Calu3 (cell line): Measurements from ENCODE around the gene CTF1. TPM values are rescaled to one million over a fixed set of nuclear protein-coding genes. Genes with fewer than 3 reads are reported as not detected.
A peak's percentile ranks its signal among the peaks of the same experiment; 100 is the strongest.

Experiments
- BruUV-seq: library from RNA; stranded (reverse); fragments of 400-500 nt; replicated peaks from 2 replicates; lab custom pipeline; 2021; lab: Mats Ljungman, UMichigan
- CTCF ChIA-PET: fragments of 300-600 bp; sonication (Branson Sonifier 250); formaldehyde crosslinking; loops from one replicate; lab custom pipeline; 2022; ENCODE audit warnings: antibody characterized with exemption; lab: Charles Lee
- DNase-seq: peaks from one replicate; pipeline ENCODE4 v3.0.0; 2022
- H3K27ac Mint-ChIP-seq: one replicate; pipeline ENCODE4 v1.8.0; 2022; ENCODE audit warnings: mixed read lengths; ENCODE audit not compliant: unreplicated experiment
- H3K27me3 Mint-ChIP-seq: one replicate; pipeline ENCODE4 v1.8.0; 2022; ENCODE audit warnings: mixed read lengths; ENCODE audit not compliant: unreplicated experiment
- H3K36me3 Mint-ChIP-seq: one replicate; pipeline ENCODE4 v1.8.0; 2022; ENCODE audit warnings: mild to moderate bottlenecking, moderate library complexity, mixed read lengths; ENCODE audit not compliant: insufficient read depth, unreplicated experiment
- H3K4me1 Mint-ChIP-seq: one replicate; pipeline ENCODE4 v1.8.0; 2022; ENCODE audit warnings: mild to moderate bottlenecking, low read depth, mixed read lengths; ENCODE audit not compliant: unreplicated experiment
- H3K4me3 Mint-ChIP-seq: one replicate; pipeline ENCODE4 v1.8.0; 2022; ENCODE audit warnings: mild to moderate bottlenecking, low read depth, moderate library complexity, mixed read lengths; ENCODE audit not compliant: unreplicated experiment
- H3K9me3 Mint-ChIP-seq: one replicate; pipeline ENCODE4 v1.8.0; 2022; ENCODE audit warnings: low read depth, mixed read lengths; ENCODE audit not compliant: unreplicated experiment
- CTCF ChIP-seq: fragments of 200-600 bp; IDR thresholded peaks from one replicate; pipeline ENCODE4 v1.8.0; 2022; ENCODE audit warnings: antibody characterized with exemption; ENCODE audit not compliant: unreplicated experiment
- intact Hi-C: fragments of 100-400 bp; cut with micrococcal nuclease; formaldehyde crosslinking; loops from one replicate; pipeline ENCODE4 v1.10.0; 2022; ENCODE audit not compliant: unreplicated experiment
- total RNA-seq: library from RNA; stranded (reverse); gene quantifications from 2 replicates; pipeline ENCODE4 v1.2.3, GENCODE V29; 2022

CTF1 gene
- total RNA-seq, 1 experiment from 2014 or later, result 1.9 TPM

- BruUV-seq, result no TSS peak
- H3K4me3 Mint-ChIP-seq, result peak overlapping the region; percentile 75
- H3K4me1 Mint-ChIP-seq, result peaks cover 42% of the 10 kb centered on the region
- DNase-seq, result no peak
- peaks cover 62% of the 10 kb centered on the region for H3K36me3 Mint-ChIP-seq
- CTCF ChIA-PET, result no interaction called here
- no peaks in the 10 kb centered on the region for H3K27me3 Mint-ChIP-seq
- intact Hi-C loops, result no loop called here
- TF ChIP-seq CTCF, result no peak
- peak overlapping the region; percentile 46 for H3K27ac Mint-ChIP-seq
- H3K9me3 Mint-ChIP-seq, result no peaks in the 10 kb centered on the region
Observed at GRCh38 chr16:30893417-30893743, 3.0 kb upstream of the CTF1 start.

GRCh38 chr16:30893744-30894539 lies 2.5 kb upstream of the CTF1 start, which contains the start of gene BCL7C:
Gene BCL7C, minus strand, starts transcription at chr16:30894077. Its CDS starts 133 bp downstream, at chr16:30893944.
- DNase-seq, result peak; percentile 98
- Mint-ChIP-seq H3K27ac (peak within 1 kb of the TSS; percentile 46), H3K9me3 (no peaks in the 10 kb centered on the region), H3K36me3 (peaks cover 57% of the 10 kb centered on the region), H3K27me3 (no peaks in the 10 kb centered on the region), H3K4me1 (peaks cover 42% of the 10 kb centered on the region), H3K4me3 (peak within 1 kb of the TSS; percentile 75)
- intact Hi-C loops, result no loop called here
- CTCF ChIA-PET, result no interaction called here
- peak; percentile 34 for TF ChIP-seq CTCF
- no TSS peak for BruUV-seq

- BruUV-seq, result TSS peak; percentile 92
- Mint-ChIP-seq H3K36me3 (peaks cover 53% of the 10 kb centered on the region), H3K27me3 (no peaks in the 10 kb centered on the region), H3K27ac (peak overlapping the region; percentile 5), H3K4me3 (peak overlapping the region; percentile 75), H3K9me3 (no peaks in the 10 kb centered on the region), H3K4me1 (peaks cover 42% of the 10 kb centered on the region)
- CTCF ChIA-PET, result no interaction called here
- DNase-seq, result no peak
- no peak for TF ChIP-seq CTCF
- intact Hi-C loops, result no loop called here
Observed at GRCh38 chr16:30894540-30895368, 1.7 kb upstream of the CTF1 start.

GRCh38 chr16:30895627-30896260 lies 670 bp upstream of the CTF1 start:
- no peak for DNase-seq
- no TSS peak for BruUV-seq
- peaks cover 42% of the 10 kb centered on the region for H3K4me1 Mint-ChIP-seq
- H3K27ac Mint-ChIP-seq, result peak overlapping the region; percentile 33
- H3K27me3 Mint-ChIP-seq, result no peaks in the 10 kb centered on the region
- peaks cover 47% of the 10 kb centered on the region for H3K36me3 Mint-ChIP-seq
- intact Hi-C loops, result loop anchor here (2.0 kb wide), 1 partner anchor 51 kb away; no protein-coding TSS in a partner anchor
- CTCF ChIA-PET, result interaction anchor here (0.6 kb wide), 2 partner anchors 37 to 138 kb away, joined by 3 to 4 read pairs; no protein-coding TSS in a partner anchor
- H3K4me3 Mint-ChIP-seq, result peak overlapping the region; percentile 74
- H3K9me3 Mint-ChIP-seq, result no peaks in the 10 kb centered on the region
- no peak for TF ChIP-seq CTCF
